K562 (cell line): ENCODE results near the gene TNRC6B. TPM values are rescaled to one million over a fixed set of nuclear protein-coding genes. Genes with fewer than 3 reads are reported as not detected.

Experiments
- ATAC-seq: fragments of 200-7000 bp; cut with Tn5 transposase; 3 replicates; pipeline ENCODE4 v1.9.1; 2020; ENCODE audit warnings: moderate library complexity
- BruUV-seq: library from RNA; stranded (reverse); fragments of 400-500 nt; replicated peaks from 2 replicates; lab custom pipeline; 2021; lab: Mats Ljungman, UMichigan
- CTCF ChIA-PET: fragments of 300-600 bp; formaldehyde crosslinking; extraction: SDS; loops from one replicate; lab custom pipeline; 2021; ENCODE audit warnings: low intra/inter-chr PET ratio; lab: Yijun Ruan, JAX
- POLR2A ChIA-PET: fragments of 300-600, 350-650 bp; sonication (Branson Sonifier 250); formaldehyde crosslinking; extraction: SDS; loops from one replicate; lab custom pipeline; 2021; ENCODE audit warnings: antibody characterized with exemption, inconsistent platforms; lab: Yijun Ruan, JAX
- DNase-seq, 4 experiments: peaks; one replicate each; pipeline versions ENCODE4 v3.0.0 to v3.0.0-alpha.2; 2011 to 2018; ENCODE audit warnings: low spot score in 3 of 4, mixed read lengths in 3 of 4; ENCODE audit errors: extremely low read depth in 1 of 4
- FAIRE-seq: peaks from 2 replicates; lab custom pipeline; 2011; peaks lifted over from hg19 to GRCh38; lab: Jason Lieb, UNC
- H2AFZ ChIP-seq: 2 replicates; pipeline ENCODE4 v1.6.0; 2011; ENCODE audit warnings: low read depth, low read length, control low read depth, inconsistent platforms
- H3K27ac ChIP-seq: fragments of 200-600 bp; 3 replicates; pipeline ENCODE4 v1.8.0; 2011; ENCODE audit warnings: low read depth, mild to moderate bottlenecking, control low read depth, inconsistent platforms, low read length, moderate library complexity, mixed read lengths; ENCODE audit errors: extremely low read depth
- H3K27me3 ChIP-seq, 2 experiments: fragments of 300-600 bp in 1 of 2; 2 replicates in 1 of 2; 3 replicates in 1 of 2; pipeline versions ENCODE4 v1.6.0 to v1.8.0; 2011; ENCODE audit warnings: inconsistent platforms in 2 of 2, low read length in 2 of 2, mild to moderate bottlenecking in 1 of 2, mixed read lengths in 1 of 2, moderate library complexity in 1 of 2; ENCODE audit not compliant: control insufficient read depth in 2 of 2, insufficient read depth in 2 of 2
- H3K36me3 ChIP-seq: fragments of 300-600 bp; 3 replicates; pipeline ENCODE4 v1.8.0; 2011; ENCODE audit warnings: mild to moderate bottlenecking, low read length, inconsistent platforms; ENCODE audit not compliant: control insufficient read depth, insufficient read depth
- H3K4me1 ChIP-seq, 2 experiments: fragments of 200-600 bp in 1 of 2; replicated peaks in 1 of 2; 2 replicates in 1 of 2; 3 replicates in 1 of 2; pipeline versions ENCODE4 v1.5.1 to v1.8.0; 2011; ENCODE audit warnings: inconsistent platforms in 2 of 2, low read length in 2 of 2, mild to moderate bottlenecking in 1 of 2, mixed read lengths in 1 of 2, moderate library complexity in 1 of 2; ENCODE audit not compliant: control insufficient read depth in 2 of 2, insufficient read depth in 2 of 2
- H3K4me2 ChIP-seq: 2 replicates; pipeline ENCODE4 v1.6.1; 2011; ENCODE audit warnings: low read length, control low read depth, inconsistent platforms, mixed read lengths; ENCODE audit not compliant: insufficient read depth
- H3K4me3 ChIP-seq: fragments of 200-600 bp; sonication (generic), shearing (Covaris generic); 2 replicates; pipeline ENCODE4 v1.5.1; 2016; ENCODE audit warnings: control low read depth, inconsistent platforms
- H3K79me2 ChIP-seq: fragments of 200-600 bp; 3 replicates; pipeline ENCODE4 v1.8.0; 2011; ENCODE audit warnings: low read length, inconsistent platforms; ENCODE audit not compliant: control insufficient read depth, insufficient read depth
- H3K9ac ChIP-seq, 2 experiments: 2 replicates each; pipeline versions ENCODE4 v1.6.0 to v1.6.1; 2011; ENCODE audit warnings: low read depth in 2 of 2, low read length in 2 of 2, control low read depth in 1 of 2, inconsistent platforms in 1 of 2, mild to moderate bottlenecking in 1 of 2, mixed read lengths in 1 of 2; ENCODE audit not compliant: insufficient read depth in 1 of 2
- H3K9me1 ChIP-seq: one replicate; pipeline ENCODE4 v1.6.0; 2011; ENCODE audit warnings: inconsistent platforms, mild to moderate bottlenecking, low read length, moderate library complexity; ENCODE audit not compliant: control insufficient read depth, insufficient read depth
- H3K9me3 ChIP-seq: replicated peaks from 2 replicates; pipeline ENCODE4 v1.5.1; 2011; ENCODE audit warnings: low read depth, low read length, inconsistent platforms; ENCODE audit not compliant: control insufficient read depth, insufficient read depth
- H4K20me1 ChIP-seq: replicated peaks from 2 replicates; pipeline ENCODE4 v1.6.1; 2011; ENCODE audit warnings: low read length, inconsistent platforms, mixed read lengths; ENCODE audit not compliant: control insufficient read depth, insufficient read depth
- C11orf30 ChIP-seq: fragments of 450-650 bp; IDR thresholded peaks from 2 replicates; pipeline ENCODE4 v1.6.1; 2016; ENCODE audit warnings: low read depth, mild to moderate bottlenecking
- FOXM1 ChIP-seq, 2 experiments: fragments of 450-650 bp in 1 of 2; sonication (generic) in 1 of 2; formaldehyde crosslinking in 1 of 2; IDR thresholded peaks; 2 replicates each; pipeline versions ENCODE4 v1.6.1 to v1.9.0; 2017 to 2022; ENCODE audit warnings: low read depth in 2 of 2, mild to moderate bottlenecking in 2 of 2, missing genetic modification reagents in 1 of 2, moderate library complexity in 1 of 2
- MCM7 ChIP-seq, 2 experiments: fragments of 450-650 bp; IDR thresholded peaks; 2 replicates each; pipeline ENCODE4 v1.6.1; 2016 to 2018
- PHF21A ChIP-seq: fragments of 450-650 bp; IDR thresholded peaks from 2 replicates; pipeline ENCODE4 v1.6.1; 2017; ENCODE audit warnings: low read depth, borderline replicate concordance
- SIN3B ChIP-seq: fragments of 450-650 bp; IDR thresholded peaks from 2 replicates; pipeline ENCODE4 v1.6.1; 2017; ENCODE audit warnings: low read depth, mild to moderate bottlenecking, moderate library complexity
- SP2 ChIP-seq: IDR thresholded peaks from 2 replicates; pipeline ENCODE4 v1.6.1; 2011; ENCODE audit warnings: mild to moderate bottlenecking, low read depth, low read length, moderate library complexity; ENCODE audit not compliant: poor library complexity, severe bottlenecking; ENCODE audit errors: extremely low read depth
- SREBF1 ChIP-seq: fragments of 150-350 bp; IDR thresholded peaks from 2 replicates; pipeline ENCODE4 v1.6.1; 2014; ENCODE audit warnings: antibody characterized with exemption, low read depth, low read length, borderline replicate concordance
- SRF ChIP-seq, 2 experiments: fragments of 250-450, 450-650 bp in 1 of 2; sonication (Bioruptor Pico) in 1 of 2; sonication (generic) in 1 of 2; formaldehyde crosslinking; IDR thresholded peaks; 2 replicates each; pipeline versions ENCODE4 v1.5.0 to v1.5.1; 2020 to 2022; ENCODE audit warnings: mild to moderate bottlenecking in 1 of 2, missing genetic modification reagents in 1 of 2
- SUPT5H ChIP-seq: fragments of 450-650 bp; IDR thresholded peaks from 2 replicates; pipeline ENCODE4 v1.6.1; 2016
- TARDBP ChIP-seq: fragments of 450-650 bp; IDR thresholded peaks from 2 replicates; pipeline ENCODE4 v1.6.1; 2016
- TGIF2 ChIP-seq: sonication (generic); formaldehyde crosslinking; IDR thresholded peaks from 2 replicates; pipeline ENCODE4 v1.8.1; 2022; ENCODE audit warnings: mild to moderate bottlenecking, missing genetic modification reagents, moderate library complexity
- ZNF143 ChIP-seq: sonication (generic); formaldehyde crosslinking; IDR thresholded peaks from 2 replicates; pipeline ENCODE4 v1.9.0; 2022; ENCODE audit warnings: mild to moderate bottlenecking, missing genetic modification reagents
- ZNF431 ChIP-seq: sonication (generic); formaldehyde crosslinking; IDR thresholded peaks from 2 replicates; pipeline ENCODE4 v1.8.0; 2022; ENCODE audit warnings: mild to moderate bottlenecking, missing genetic modification reagents
- ZNF707 ChIP-seq: fragments of 250-450 bp; sonication (Bioruptor Pico); conservative IDR thresholded peaks from 2 replicates; pipeline ENCODE4 v1.8.0; 2022; ENCODE audit warnings: inconsistent platforms, mild to moderate bottlenecking, moderate library complexity
- ZNF76 ChIP-seq: fragments of 250-450 bp; sonication (Bioruptor Pico); IDR thresholded peaks from 2 replicates; pipeline ENCODE4 v1.4.0; 2020; ENCODE audit warnings: mild to moderate bottlenecking, moderate library complexity, borderline replicate concordance
- ZZZ3 ChIP-seq: fragments of 450-650 bp; IDR thresholded peaks from 2 replicates; pipeline ENCODE4 v1.6.1; 2016; ENCODE audit warnings: antibody characterized with exemption, mild to moderate bottlenecking, moderate library complexity
- WGBS: fragments of 100-300 bp; shearing (Covaris generic); methylation state at CpG from one replicate; pipeline ENCODE4 v1.1.6; 2016; ENCODE audit warnings: low coverage, mixed read lengths; ENCODE audit not compliant: insufficient coverage; ENCODE audit errors: missing lambda C conversion rate; 5-methylcytosine and 5-hydroxymethylcytosine counted together
- in situ Hi-C: fragments of 300-500 bp; cut with MboI; formaldehyde crosslinking; loops from 4 replicates; pipeline ENCODE4 v1.15.0; 2018; ENCODE audit warnings: inconsistent platforms, mixed read lengths
- intact Hi-C: fragments of 100-400 bp; cut with micrococcal nuclease; formaldehyde crosslinking; loops from 2 replicates; pipeline ENCODE4 v1.14.2; 2022
- polyA plus RNA-seq, 8 experiments: library from polyadenylated mRNA; depleted of rRNA in 4 of 8; stranded (reverse) in 5 of 8; unstranded in 3 of 8; fragments of >200 nt; fragmentation: Nextera tagmentation in 2 of 8; fragmentation: Illumina TruSeq in 1 of 8; extraction: Ambion mirVana in 2 of 8; extraction: Trizol in 1 of 8; gene quantifications; 2 replicates each; pipeline versions ENCODE4 v1.2.1 to v1.2.3, GENCODE V29; 2011 to 2014; ENCODE audit warnings: inconsistent platforms in 1 of 8, missing spikeins in 1 of 8
- total RNA-seq, 7 experiments: library from RNA; depleted of rRNA in 6 of 7; stranded (reverse); fragments of >200 nt in 6 of 7; fragmentation: Illumina TruSeq in 2 of 7; extraction: Trizol in 2 of 7; gene quantifications; 2 replicates each; pipeline versions ENCODE4 v1.2.1 to v1.2.3, GENCODE V29; 2011 to 2021; ENCODE audit warnings: low replicate concordance in 1 of 7
- TF ChIP-seq, protein P1 (sequence below): sonication (generic); formaldehyde crosslinking; IDR thresholded peaks from 2 replicates; pipeline ENCODE4 v1.8.0; 2022; ENCODE audit warnings: mild to moderate bottlenecking, missing genetic modification reagents
- TF ChIP-seq, protein P2 (sequence below): fragments of 200-800 bp; sonication (Bioruptor generic); IDR thresholded peaks from 2 replicates; pipeline ENCODE4 v1.6.1; 2017; ENCODE audit warnings: missing genetic modification characterization, missing compliant biosample characterization

TNRC6B gene
- total and polyA plus RNA-seq, 9 of the 15 experiments (the other 6 are each of a cell fraction or from before 2014, with no cell fraction given), result 0.96 to 18.8 (median 10.8) TPM

DNA sequence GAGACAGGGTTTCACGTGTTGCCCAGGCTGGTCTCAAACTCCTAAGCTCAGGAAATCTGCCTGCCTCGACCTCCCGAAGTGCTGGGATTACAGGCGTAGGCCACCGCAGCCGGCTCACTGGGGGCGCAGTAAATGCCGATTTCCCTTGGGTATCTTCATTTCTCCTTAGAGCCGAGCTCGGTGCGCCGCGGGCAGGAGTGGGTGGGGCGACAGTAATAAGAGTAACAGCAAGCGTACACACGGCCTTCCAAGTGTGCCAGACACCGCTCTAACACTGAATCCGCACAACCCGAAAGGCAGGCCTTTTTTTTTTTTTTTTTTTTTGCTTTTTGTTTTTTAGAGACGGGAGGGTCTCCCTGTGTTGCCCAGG, 168.1 kb downstream of the TNRC6B start (continued):
- no peak for TF ChIP-seq TGIF2 (CRISPR knock-in tag)
- TF ChIP-seq MCM7 (IDR thresholded peaks at IDR 0.05), result no peak
- TF ChIP-seq FOXM1 (IDR thresholded peaks at IDR 0.05; ENCODE audit: low read depth), result no peak
- TF ChIP-seq FOXM1 (CRISPR knock-in tag; IDR thresholded peaks at IDR 0.05; ENCODE audit: low read depth), result no peak
- TF ChIP-seq SP2, result no peak
- TF ChIP-seq ZNF707 (CRISPR knock-in tag), result no peak
- TF ChIP-seq ZNF76 (CRISPR knock-in tag), result no peak
- TF ChIP-seq ZNF431 (CRISPR knock-in tag), result no peak
- TF ChIP-seq TARDBP, result no peak

DNA sequence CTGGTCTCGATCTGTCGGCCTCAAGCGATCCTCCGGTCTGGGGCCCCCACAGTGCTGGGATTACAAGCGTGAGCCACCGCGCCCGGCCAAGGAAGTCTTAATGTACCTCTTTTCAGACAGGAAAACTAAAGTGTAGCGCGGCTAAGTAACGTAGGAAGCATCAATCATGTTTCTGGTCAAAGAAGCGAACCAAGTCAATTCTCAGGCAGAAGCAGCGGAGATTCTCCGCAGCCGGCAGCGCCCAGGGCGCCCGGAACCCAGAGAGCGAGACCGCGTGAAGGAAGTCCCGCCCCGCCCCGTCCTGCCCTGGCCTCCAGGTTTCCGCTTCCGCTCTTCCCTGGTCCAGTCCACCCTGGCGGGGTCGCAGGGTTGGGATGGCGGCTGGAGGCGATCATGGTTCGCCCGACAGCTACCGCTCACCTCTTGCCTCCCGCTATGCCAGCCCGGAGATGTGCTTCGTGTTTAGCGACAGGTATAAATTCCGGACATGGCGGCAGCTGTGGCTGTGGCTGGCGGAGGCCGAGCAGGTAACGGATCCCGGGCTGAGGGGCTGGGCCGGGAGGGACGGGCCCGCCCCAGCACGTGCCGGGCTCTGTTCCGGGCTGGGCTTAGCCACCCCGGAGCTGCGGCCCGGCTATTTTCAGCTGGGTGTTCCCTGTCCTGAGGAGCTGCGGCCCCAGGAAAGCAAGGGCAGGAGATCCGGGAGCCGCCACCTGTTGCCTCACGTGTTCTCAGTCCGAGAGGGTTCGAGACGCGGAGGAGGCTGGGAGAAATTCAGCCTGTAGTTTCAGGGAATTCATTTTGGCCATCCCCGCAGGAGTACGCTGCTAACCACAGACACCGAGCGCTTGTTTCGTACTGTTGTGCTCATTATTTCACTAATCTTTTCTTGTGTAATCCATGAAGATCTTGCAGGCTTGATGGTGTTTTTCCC, 168.7 kb downstream of the TNRC6B start, which contains the start of gene ADSL:
Gene ADSL (plus strand): TSS at position 316 of the 934 bp plus-strand sequence. CDS start 59 bp downstream, at position 375.
- peak; percentile 79 for FAIRE-seq
- peaks cover 35% of the 10 kb centered on the region for H3K36me3 ChIP-seq
- peak; percentile 97 for ATAC-seq
- ChIA-PET POLR2A (interaction anchor here (0.6 to 1.6 kb wide), 5 partner anchors 8 to 302 kb away, joined by 3 to 5 read pairs (median 3); no protein-coding TSS in a partner anchor), CTCF (interaction anchor here (0.6 kb wide), 2 partner anchors 108 to 110 kb away, joined by 3 to 4 read pairs; no protein-coding TSS in a partner anchor)
- DNase-seq, result peak; percentile 84 to 91 (median 86)
- WGBS, result under 1% methylated on average over 55 of the region's 65 CpGs
- H3K9me3 ChIP-seq, result no peaks in the 10 kb centered on the region
- peaks cover 40% of the 10 kb centered on the region for H3K79me2 ChIP-seq
- peak within 1 kb of the TSS; percentile 73 for H3K4me3 ChIP-seq
- H3K9ac ChIP-seq, result peak within 1 kb of the TSS; percentile 73 to 94
- H4K20me1 ChIP-seq, result no peaks in the 10 kb centered on the region
- in situ Hi-C loops, result no loop called here
- H3K4me1 ChIP-seq, result peaks cover 5 to 11% of the 10 kb centered on the region in 2 experiments
- H3K9me1 ChIP-seq, result no peaks in the 10 kb centered on the region
- peak within 1 kb of the TSS; percentile 76 for H3K27ac ChIP-seq
- no peaks in the 10 kb centered on the region for H3K27me3 ChIP-seq
- H2AFZ ChIP-seq, result peak within 1 kb of the TSS; percentile 89
- intact Hi-C loops, result loop anchor here (5.0 to 10.0 kb wide), 3 partner anchors 169 to 802 kb away; partner anchors contain the start of gene TNRC6B
- peak within 1 kb of the TSS; percentile 86 for H3K4me2 ChIP-seq
- BruUV-seq, result no TSS peak
- TF ChIP-seq ZZZ3 (no peak), SRF (CRISPR knock-in tag; IDR thresholded peaks at IDR 0.05) (peak in 1 of 2 experiments; percentile 82; a peak in 1 of 4 replicates), C11orf30 (peak; percentile 73), SUPT5H (peak; percentile 94), SIN3B (peak; percentile 72; the same call in 1 of the 2 replicates), PHF21A (no peak), SREBF1 (no peak), ZNF143 (CRISPR knock-in tag) (peak; percentile 26; the same call in 1 of the 2 replicates)
- TF ChIP-seq, protein P1, sequence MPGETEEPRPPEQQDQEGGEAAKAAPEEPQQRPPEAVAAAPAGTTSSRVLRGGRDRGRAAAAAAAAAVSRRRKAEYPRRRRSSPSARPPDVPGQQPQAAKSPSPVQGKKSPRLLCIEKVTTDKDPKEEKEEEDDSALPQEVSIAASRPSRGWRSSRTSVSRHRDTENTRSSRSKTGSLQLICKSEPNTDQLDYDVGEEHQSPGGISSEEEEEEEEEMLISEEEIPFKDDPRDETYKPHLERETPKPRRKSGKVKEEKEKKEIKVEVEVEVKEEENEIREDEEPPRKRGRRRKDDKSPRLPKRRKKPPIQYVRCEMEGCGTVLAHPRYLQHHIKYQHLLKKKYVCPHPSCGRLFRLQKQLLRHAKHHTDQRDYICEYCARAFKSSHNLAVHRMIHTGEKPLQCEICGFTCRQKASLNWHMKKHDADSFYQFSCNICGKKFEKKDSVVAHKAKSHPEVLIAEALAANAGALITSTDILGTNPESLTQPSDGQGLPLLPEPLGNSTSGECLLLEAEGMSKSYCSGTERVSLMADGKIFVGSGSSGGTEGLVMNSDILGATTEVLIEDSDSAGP, result no peak
- TF ChIP-seq, protein P2, sequence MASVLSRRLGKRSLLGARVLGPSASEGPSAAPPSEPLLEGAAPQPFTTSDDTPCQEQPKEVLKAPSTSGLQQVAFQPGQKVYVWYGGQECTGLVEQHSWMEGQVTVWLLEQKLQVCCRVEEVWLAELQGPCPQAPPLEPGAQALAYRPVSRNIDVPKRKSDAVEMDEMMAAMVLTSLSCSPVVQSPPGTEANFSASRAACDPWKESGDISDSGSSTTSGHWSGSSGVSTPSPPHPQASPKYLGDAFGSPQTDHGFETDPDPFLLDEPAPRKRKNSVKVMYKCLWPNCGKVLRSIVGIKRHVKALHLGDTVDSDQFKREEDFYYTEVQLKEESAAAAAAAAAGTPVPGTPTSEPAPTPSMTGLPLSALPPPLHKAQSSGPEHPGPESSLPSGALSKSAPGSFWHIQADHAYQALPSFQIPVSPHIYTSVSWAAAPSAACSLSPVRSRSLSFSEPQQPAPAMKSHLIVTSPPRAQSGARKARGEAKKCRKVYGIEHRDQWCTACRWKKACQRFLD (CRISPR knock-in tag), result peak; percentile 43
